Esophagus muscularis mucosa (tissue), 4 donors: ENCODE results near the gene FSD2. TPM values are rescaled to one million over a fixed set of nuclear protein-coding genes. Genes with fewer than 3 reads are reported as not detected.

Experiments
- DNase-seq: peaks from one replicate; pipeline ENCODE4 v3.0.0-alpha.2; 2017; ENCODE audit errors: extremely low spot score
- H3K27ac ChIP-seq, 4 donors: fragments of 200-600 bp; sonication (generic); replicated peaks in 1 of 4; 1 replicate in 3 of 4; 2 replicates in 1 of 4; pipeline ENCODE4 v1.5.1; 2016 to 2019; ENCODE audit warnings: mild to moderate bottlenecking in 1 of 4
- H3K27me3 ChIP-seq, 4 donors: fragments of 200-600 bp; sonication (generic); one replicate each; pipeline versions ENCODE4 v1.5.1 to v1.6.0; 2016 to 2019
- H3K36me3 ChIP-seq, 4 donors: fragments of 200-600 bp; sonication (generic); one replicate each; pipeline ENCODE4 v1.5.1; 2016 to 2019
- H3K4me1 ChIP-seq, 4 donors: fragments of 200-600 bp; sonication (generic); one replicate each; pipeline ENCODE4 v1.5.1; 2016 to 2019
- H3K4me3 ChIP-seq, 4 donors: fragments of 200-600 bp; sonication (generic); 1 replicate in 2 of 4; 2 replicates in 2 of 4; pipeline ENCODE4 v1.5.1; 2016 to 2019; ENCODE audit warnings: mild to moderate bottlenecking in 4 of 4, moderate library complexity in 1 of 4
- H3K9me3 ChIP-seq, 4 donors: fragments of 200-600 bp; sonication (generic); 1 replicate in 3 of 4; 2 replicates in 1 of 4; pipeline ENCODE4 v1.5.1; 2016 to 2019
- CTCF ChIP-seq, 3 experiments: fragments of 200-600 bp in 2 of 3; fragments of 450-650 bp in 1 of 3; sonication (generic) in 2 of 3; IDR thresholded peaks; one replicate each; pipeline ENCODE4 v1.5.1; 2017 to 2019; ENCODE audit warnings: antibody characterized with exemption in 3 of 3, mild to moderate bottlenecking in 2 of 3, moderate library complexity in 1 of 3
- EP300 ChIP-seq: sonication (generic); formaldehyde crosslinking; IDR thresholded peaks from one replicate; pipeline ENCODE4 v1.6.1; 2017; ENCODE audit warnings: antibody characterized with exemption
- POLR2A ChIP-seq: fragments of 450-650 bp; IDR thresholded peaks from one replicate; pipeline ENCODE4 v1.6.1; 2017; ENCODE audit warnings: antibody characterized with exemption, moderate library complexity, mild to moderate bottlenecking, low read depth
- POLR2AphosphoS5 ChIP-seq, 2 donors: sonication (generic); formaldehyde crosslinking; IDR thresholded peaks; one replicate each; pipeline ENCODE4 v1.6.1; 2017; ENCODE audit warnings: antibody characterized with exemption in 2 of 2
- WGBS: methylation state at CpG from one replicate; pipeline ENCODE4 v1.1.5; 2018; 5-methylcytosine and 5-hydroxymethylcytosine counted together
- intact Hi-C: fragments of 100-400 bp; cut with DNase I; formaldehyde crosslinking; loops from one replicate; pipeline ENCODE4 v1.15.1; 2023
- total RNA-seq, 4 donors: library from RNA; depleted of rRNA; stranded (reverse); fragments of >200 nt; gene quantifications; one replicate each; pipeline versions ENCODE4 v1.1.0 to v1.2.1, GENCODE V29; 2016

Gene FSD2
- total RNA-seq, 4 donors from 2014 or later = not detected

- peak; percentile 37 for DNase-seq
- WGBS = 92% methylated on average over 14 of the region's 14 CpGs
- TF ChIP-seq POLR2AphosphoS5 (IDR thresholded peaks at IDR 0.05) (no peak), CTCF (IDR thresholded peaks at IDR 0.05) (no peak), EP300 (no peak)
- Histone ChIP-seq H3K4me3 (no peak overlapping the region), H3K4me1 (peaks cover 6 to 15% (median 13%) of the 10 kb centered on the region in 4 donors), H3K36me3 (peaks cover 0 to 27% (median 4%) of the 10 kb centered on the region in 4 donors), H3K27ac (no peak overlapping the region), H3K27me3 (no peaks in the 10 kb centered on the region), H3K9me3 (no peaks in the 10 kb centered on the region)
- intact Hi-C loops = loop anchor here (5.0 kb wide), 1 partner anchor 151 kb away; no protein-coding TSS in a partner anchor
Measured at GRCh38 chr15:82851306-82851850, 45.5 kb upstream of the FSD2 start.

- TF ChIP-seq POLR2AphosphoS5 (IDR thresholded peaks at IDR 0.05) = no peak
- no peak for TF ChIP-seq POLR2A
- TF ChIP-seq CTCF (IDR thresholded peaks at IDR 0.05) = no peak
- no peak for TF ChIP-seq EP300
Measured at GRCh38 chr15:82850731-82851130, 44.9 kb upstream of the FSD2 start.

GRCh38 chr15:82849556-82850512 is 44.0 kb upstream of the FSD2 start:
- DNase-seq = peak; percentile 92
- Histone ChIP-seq H3K27ac (peak overlapping the region in 3 of 4 donors; percentile 32 to 51 (median 48)), H3K9me3 (no peaks in the 10 kb centered on the region), H3K4me3 (peak overlapping the region; percentile 2 to 30 (median 19)), H3K4me1 (peaks cover 6 to 15% (median 13%) of the 10 kb centered on the region in 4 donors), H3K36me3 (peaks cover 0 to 27% (median 4%) of the 10 kb centered on the region in 4 donors), H3K27me3 (no peaks in the 10 kb centered on the region)
- WGBS = 22% methylated on average over 16 of the region's 23 CpGs
- intact Hi-C loops = loop anchor here (5.0 kb wide), 2 partner anchors 152 to 162 kb away; partner anchors contain the start of gene C15orf40
- TF ChIP-seq EP300 = no peak
- peak; percentile 54 to 69 (median 67) for TF ChIP-seq CTCF (IDR thresholded peaks at IDR 0.05)
- TF ChIP-seq POLR2A = no peak
- peak; percentile 16 to 45 for TF ChIP-seq POLR2AphosphoS5 (IDR thresholded peaks at IDR 0.05)

More at GRCh38 chr15:82850731-82851130, 44.9 kb upstream of the FSD2 start:
- Histone ChIP-seq H3K4me3 (no peak overlapping the region), H3K4me1 (peaks cover 6 to 15% (median 13%) of the 10 kb centered on the region in 4 donors), H3K27ac (no peak overlapping the region), H3K27me3 (no peaks in the 10 kb centered on the region), H3K36me3 (peaks cover 0 to 27% (median 4%) of the 10 kb centered on the region in 4 donors), H3K9me3 (no peaks in the 10 kb centered on the region)
- intact Hi-C loops = loop anchor here (5.0 kb wide), 1 partner anchor 152 kb away; no protein-coding TSS in a partner anchor
- DNase-seq = peak; percentile 26
- 80% methylated on average over 1 of the region's 7 CpGs for WGBS

- no peak for TF ChIP-seq POLR2AphosphoS5 (IDR thresholded peaks at IDR 0.05)
- TF ChIP-seq EP300 = no peak
- TF ChIP-seq POLR2A = no peak
- no peak for TF ChIP-seq CTCF (IDR thresholded peaks at IDR 0.05)
- Histone ChIP-seq H3K4me3 (no peak overlapping the region), H3K36me3 (peaks cover 0 to 24% (median 4%) of the 10 kb centered on the region in 4 donors), H3K27me3 (no peaks in the 10 kb centered on the region), H3K9me3 (peaks cover 0 to 2% (median 0%) of the 10 kb centered on the region in 4 donors), H3K4me1 (peaks cover 6 to 15% (median 13%) of the 10 kb centered on the region in 4 donors), H3K27ac (no peak overlapping the region)
- WGBS = 89% methylated on average over 7 of the region's 9 CpGs
- DNase-seq = peak; percentile 17
- intact Hi-C loops = loop anchor here (5.0 kb wide), 1 partner anchor 164 kb away; the partner anchor contains the start of gene C15orf40
Measured at GRCh38 chr15:82848241-82848993, 42.5 kb upstream of the FSD2 start.
